Stimulated activated CD4-positive, alpha-beta T cell treated with anti-CD3 and anti-CD28 coated beads, Interleukin-2, amount 100 ng/mL, for 4 hours (primary cell): ENCODE measurements around the gene SEC31B.

Experiments
- DNase-seq: peaks from one replicate; pipeline ENCODE4 v3.0.0-alpha.2; 2020; ENCODE audit warnings: low read depth

The SEC31B gene

DNA sequence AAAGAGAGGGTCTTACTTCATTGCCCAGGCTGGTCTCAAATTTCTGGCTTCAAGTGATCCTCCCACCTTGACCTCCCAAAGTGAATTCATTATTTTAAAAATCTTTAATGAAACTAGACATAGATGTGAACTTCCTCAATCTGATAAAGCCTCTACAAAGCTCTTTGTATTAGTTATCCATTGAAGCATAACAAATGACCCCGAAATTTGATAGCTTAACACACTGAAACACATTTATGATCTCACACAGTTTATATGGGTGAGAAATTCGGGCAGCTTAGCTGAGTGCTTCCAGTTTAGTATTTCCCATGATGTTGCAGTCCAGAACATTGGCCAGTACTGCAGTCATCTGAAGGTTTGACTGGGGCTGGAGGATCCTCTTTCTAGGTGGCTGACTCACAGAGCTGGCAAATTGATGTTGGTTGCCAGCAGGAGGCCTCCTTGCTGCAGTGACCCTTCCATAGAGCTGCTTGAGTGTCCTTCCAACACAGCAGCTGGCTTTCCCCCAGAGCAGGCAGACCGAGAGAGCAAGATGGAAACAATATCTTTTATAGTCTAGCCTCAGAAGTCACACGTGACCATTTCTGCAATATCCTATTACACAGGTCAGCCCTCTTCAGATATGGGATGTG, 73.4 kb downstream of the SEC31B start:
- DNase-seq: no peak

GRCh38 chr10:100442548-100442947, 77.1 kb downstream of the SEC31B start:
- DNase-seq: no peak

- no peak for DNase-seq
Observed at GRCh38 chr10:100438674-100439315, 80.9 kb downstream of the SEC31B start.
